CD4-positive, alpha-beta T cell treated with Interleukin-17A for 4 hours (primary cell): ENCODE results near the gene SLC25A22.

ENCODE experiments used
- DNase-seq: peaks from one replicate; pipeline ENCODE4 v3.0.0-alpha.2; 2020; ENCODE audit warnings: mixed read lengths

The SLC25A22 gene

GRCh38 chr11:742571-743201 lies 55.4 kb downstream of the SLC25A22 start:
- DNase-seq = no peak

GRCh38 chr11:742156-742546 lies 55.9 kb downstream of the SLC25A22 start:
- no peak for DNase-seq
